Upper lobe of left lung (tissue), 4 donors: ENCODE results near the gene STXBP3.

Experiments
- CTCF ChIP-seq, 6 experiments: fragments of 450-650 bp in 4 of 6; fragments of 200-600 bp in 2 of 6; sonication (generic) in 2 of 6; IDR thresholded peaks; one replicate each; pipeline ENCODE4 v1.5.1; 2016 to 2019; ENCODE audit warnings: antibody characterized with exemption in 6 of 6
- EP300 ChIP-seq, 4 donors: sonication (generic); formaldehyde crosslinking; IDR thresholded peaks; one replicate each; pipeline ENCODE4 v1.5.1; 2017; ENCODE audit warnings: antibody characterized with exemption in 4 of 4, control low read depth in 2 of 4
- POLR2A ChIP-seq, 4 donors: fragments of 450-650 bp; IDR thresholded peaks; one replicate each; pipeline ENCODE4 v1.5.1; 2016 to 2017; ENCODE audit warnings: antibody characterized with exemption in 4 of 4, mild to moderate bottlenecking in 2 of 4
- POLR2AphosphoS5 ChIP-seq, 2 donors: sonication (generic); formaldehyde crosslinking; IDR thresholded peaks; one replicate each; pipeline ENCODE4 v1.5.1; 2017; ENCODE audit warnings: antibody characterized with exemption in 2 of 2

- TF ChIP-seq CTCF (IDR thresholded peaks at IDR 0.05) (no peak), EP300 (IDR thresholded peaks at IDR 0.05) (no peak), POLR2AphosphoS5 (IDR thresholded peaks at IDR 0.05) (no peak), POLR2A (IDR thresholded peaks at IDR 0.05) (no peak)
These were observed 99.5 kb downstream of the STXBP3 start for GRCh38 chr1:108845991-108846390.
